Measurements from ENCODE around the gene COPRS.

Gene COPRS

GRCh38 chr17:31877341-31877740 is 18.3 kb upstream of the COPRS start:
- ChIA-PET CTCF (no interaction called here), POLR2A (no interaction called here)
- DNase-seq (ENCODE audit: extremely low spot score), result no peak
- TF ChIP-seq FOXM1 (IDR thresholded peaks at IDR 0.05; ENCODE audit: borderline replicate concordance) (no peak), SP1 (IDR thresholded peaks at IDR 0.05) (no peak), FOXK2 (IDR thresholded peaks at IDR 0.05) (no peak)

- no peak for DNase-seq (ENCODE audit: extremely low spot score)
- TF ChIP-seq ELF4 (IDR thresholded peaks at IDR 0.05) (no peak), FOXM1 (IDR thresholded peaks at IDR 0.05; ENCODE audit: borderline replicate concordance) (no peak), ARNT (IDR thresholded peaks at IDR 0.05) (no peak), NFRKB (IDR thresholded peaks at IDR 0.05) (no peak), PKNOX1 (IDR thresholded peaks at IDR 0.05) (no peak), FOXA1 (IDR thresholded peaks at IDR 0.05) (no peak), BHLHE40 (IDR thresholded peaks at IDR 0.05; ENCODE audit: borderline replicate concordance) (no peak), L3MBTL2 (conservative IDR thresholded peaks at IDR 0.05) (no peak), TARDBP (IDR thresholded peaks at IDR 0.05) (no peak), LEF1 (IDR thresholded peaks at IDR 0.05; ENCODE audit: borderline replicate concordance) (no peak), SUZ12 (IDR thresholded peaks at IDR 0.05) (no peak), ZNF384 (IDR thresholded peaks at IDR 0.05) (no peak), HDGF (IDR thresholded peaks at IDR 0.05; ENCODE audit: borderline replicate concordance) (no peak), FOXK2 (IDR thresholded peaks at IDR 0.05) (no peak), SP1 (IDR thresholded peaks at IDR 0.05) (no peak), CTBP1 (IDR thresholded peaks at IDR 0.05; ENCODE audit: borderline replicate concordance) (no peak)
- ChIA-PET POLR2A (interaction anchor here (0.6 kb wide), 1 partner anchor 14 kb away, joined by 3 read pairs; no protein-coding TSS in a partner anchor), CTCF (no interaction called here)
These were observed 16.0 kb upstream of the COPRS start for GRCh38 chr17:31875081-31875480.

GRCh38 chr17:31869797-31870568 is 10.9 kb upstream of the COPRS start:
- POLR2A ChIA-PET, result interaction anchor here (2.1 kb wide), 1 partner anchor 11 kb away, joined by 5 read pairs; the partner anchor contains the start of gene COPRS
- DNase-seq (ENCODE audit: extremely low spot score), result no peak
- CTCF ChIA-PET, result interaction anchor here (1.2 kb wide), 1 partner anchor 31 kb away, joined by 3 read pairs; the partner anchor contains the start of gene UTP6
- TF ChIP-seq FOXA1 (IDR thresholded peaks at IDR 0.05), result no peak
- TF ChIP-seq CTBP1 (IDR thresholded peaks at IDR 0.05; ENCODE audit: borderline replicate concordance), result no peak
- no peak for TF ChIP-seq ARNT (IDR thresholded peaks at IDR 0.05)
- no peak for TF ChIP-seq FOXK2 (IDR thresholded peaks at IDR 0.05)
- TF ChIP-seq ZNF384 (IDR thresholded peaks at IDR 0.05), result no peak
- TF ChIP-seq SUZ12 (IDR thresholded peaks at IDR 0.05), result no peak
- no peak for TF ChIP-seq SP1 (IDR thresholded peaks at IDR 0.05)
- TF ChIP-seq BHLHE40 (IDR thresholded peaks at IDR 0.05; ENCODE audit: borderline replicate concordance), result no peak
- no peak for TF ChIP-seq ELF4 (IDR thresholded peaks at IDR 0.05)
- no peak for TF ChIP-seq NFRKB (IDR thresholded peaks at IDR 0.05)
- TF ChIP-seq PKNOX1 (IDR thresholded peaks at IDR 0.05), result no peak
- TF ChIP-seq LEF1 (IDR thresholded peaks at IDR 0.05; ENCODE audit: borderline replicate concordance), result no peak
- TF ChIP-seq FOXM1 (IDR thresholded peaks at IDR 0.05; ENCODE audit: borderline replicate concordance), result no peak
- no peak for TF ChIP-seq TARDBP (IDR thresholded peaks at IDR 0.05)

- ChIA-PET CTCF (interaction anchor here (1.2 kb wide), 1 partner anchor 32 kb away, joined by 3 read pairs; the partner anchor contains the start of gene UTP6), POLR2A (interaction anchor here (2.1 kb wide), 1 partner anchor 10 kb away, joined by 5 read pairs; the partner anchor contains the start of gene COPRS)
- TF ChIP-seq TARDBP (IDR thresholded peaks at IDR 0.05) (no peak), FOXM1 (IDR thresholded peaks at IDR 0.05; ENCODE audit: borderline replicate concordance) (no peak), ARNT (IDR thresholded peaks at IDR 0.05) (no peak), ZNF384 (IDR thresholded peaks at IDR 0.05) (no peak), HDGF (IDR thresholded peaks at IDR 0.05; ENCODE audit: borderline replicate concordance) (no peak), NFRKB (IDR thresholded peaks at IDR 0.05) (no peak), L3MBTL2 (conservative IDR thresholded peaks at IDR 0.05) (no peak), CTBP1 (IDR thresholded peaks at IDR 0.05; ENCODE audit: borderline replicate concordance) (no peak), SUZ12 (IDR thresholded peaks at IDR 0.05) (no peak), LEF1 (IDR thresholded peaks at IDR 0.05; ENCODE audit: borderline replicate concordance) (no peak), FOXA1 (IDR thresholded peaks at IDR 0.05) (no peak), PKNOX1 (IDR thresholded peaks at IDR 0.05) (no peak), BHLHE40 (IDR thresholded peaks at IDR 0.05; ENCODE audit: borderline replicate concordance) (no peak), FOXK2 (IDR thresholded peaks at IDR 0.05) (no peak), ELF4 (IDR thresholded peaks at IDR 0.05) (no peak), SP1 (IDR thresholded peaks at IDR 0.05) (no peak)
- DNase-seq (ENCODE audit: extremely low spot score), result no peak
These were observed 10.0 kb upstream of the COPRS start for GRCh38 chr17:31869031-31869430.

GRCh38 chr17:31859487-31860008 is 504 bp upstream of the COPRS start:
- POLR2A ChIA-PET, result interaction anchor here (0.8 to 1.9 kb wide), 3 partner anchors 10 to 298 kb away, joined by 3 to 11 read pairs (median 5); partner anchors contain the start of gene UTP6
- CTCF ChIA-PET, result interaction anchor here (0.6 kb wide), 1 partner anchor 859 kb away, joined by 4 read pairs; no protein-coding TSS in a partner anchor
- no peak for DNase-seq (ENCODE audit: extremely low spot score)
- no peak for TF ChIP-seq LEF1 (IDR thresholded peaks at IDR 0.05; ENCODE audit: borderline replicate concordance)
- TF ChIP-seq BHLHE40 (IDR thresholded peaks at IDR 0.05; ENCODE audit: borderline replicate concordance), result no peak
- no peak for TF ChIP-seq FOXK2 (IDR thresholded peaks at IDR 0.05)
- no peak for TF ChIP-seq NFRKB (IDR thresholded peaks at IDR 0.05)
- TF ChIP-seq CTBP1 (IDR thresholded peaks at IDR 0.05; ENCODE audit: borderline replicate concordance), result no peak
- 0 out of 2 replicates have a peak, but pooled peaks have one; percentile 17 for TF ChIP-seq L3MBTL2 (conservative IDR thresholded peaks at IDR 0.05)
